ENCODE measurements around the gene TPGS1.

The TPGS1 gene

GRCh38 chr19:496112-496665 lies 11.1 kb upstream of the TPGS1 start, which contains the start of gene MADCAM1:
Gene MADCAM1 (plus strand): TSS chr19:496486. CDS start chr19:496500, 14 bp downstream.
- FAIRE-seq, result no peak

- no peak for FAIRE-seq
Observed at GRCh38 chr19:496986-497385, 10.3 kb upstream of the TPGS1 start.

DNA sequence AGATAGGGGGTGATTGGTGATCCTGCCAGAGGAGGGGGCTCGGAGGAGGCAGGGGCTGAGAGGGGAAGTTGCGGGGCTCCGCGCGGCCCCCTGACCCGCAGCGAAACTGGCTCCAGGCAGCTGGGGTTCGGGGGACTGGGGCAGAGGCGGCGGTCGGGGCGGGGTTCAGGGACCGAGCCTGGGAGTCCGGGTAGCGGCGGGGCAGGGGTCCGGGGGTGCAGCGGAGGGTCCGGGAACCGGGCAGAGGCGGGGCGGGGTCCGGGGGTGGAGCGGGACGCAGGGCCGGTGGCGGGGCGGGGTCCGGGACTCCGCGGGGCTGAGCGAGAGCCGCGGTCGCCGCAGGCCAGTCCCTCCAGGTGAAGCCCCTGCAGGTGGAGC lies 9.8 kb upstream of the TPGS1 start:
- FAIRE-seq, result no peak

GRCh38 chr19:497869-498510 lies 9.3 kb upstream of the TPGS1 start:
- FAIRE-seq, result no peak

GRCh38 chr19:498511-498891 lies 8.8 kb upstream of the TPGS1 start:
- FAIRE-seq, result no peak

GRCh38 chr19:498977-499623 lies 8.2 kb upstream of the TPGS1 start:
- FAIRE-seq, result no peak

DNA sequence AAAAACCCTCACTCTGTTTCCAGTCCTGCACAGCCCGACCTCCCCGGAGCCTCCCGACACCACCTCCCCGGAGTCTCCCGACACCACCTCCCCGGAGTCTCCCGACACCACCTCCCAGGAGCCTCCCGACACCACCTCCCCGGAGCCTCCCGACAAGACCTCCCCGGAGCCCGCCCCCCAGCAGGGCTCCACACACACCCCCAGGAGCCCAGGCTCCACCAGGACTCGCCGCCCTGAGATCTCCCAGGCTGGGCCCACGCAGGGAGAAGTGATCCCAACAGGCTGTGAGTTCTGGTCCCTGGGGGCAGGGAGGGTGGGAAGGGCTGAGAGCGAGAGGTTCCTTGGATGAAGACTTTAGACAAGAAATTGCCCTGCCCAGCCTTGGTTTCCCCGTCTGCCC lies 5.7 kb upstream of the TPGS1 start:
- no peak for FAIRE-seq

DNA sequence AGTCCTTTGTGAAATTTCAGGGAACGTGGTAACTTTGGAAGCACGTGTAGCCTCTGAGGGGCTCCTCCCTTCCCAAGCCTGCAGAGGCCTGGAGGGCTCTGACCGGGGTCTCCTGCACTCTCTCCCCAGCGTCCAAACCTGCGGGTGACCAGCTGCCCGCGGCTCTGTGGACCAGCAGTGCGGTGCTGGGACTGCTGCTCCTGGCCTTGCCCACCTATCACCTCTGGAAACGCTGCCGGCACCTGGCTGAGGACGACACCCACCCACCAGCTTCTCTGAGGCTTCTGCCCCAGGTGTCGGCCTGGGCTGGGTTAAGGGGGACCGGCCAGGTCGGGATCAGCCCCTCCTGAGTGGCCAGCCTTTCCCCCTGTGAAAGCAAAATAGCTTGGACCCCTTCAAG lies 2.7 kb upstream of the TPGS1 start:
- FAIRE-seq, result no peak

GRCh38 chr19:506404-507285 lies 652 bp upstream of the TPGS1 start:
- peak; percentile 97 for FAIRE-seq

DNA sequence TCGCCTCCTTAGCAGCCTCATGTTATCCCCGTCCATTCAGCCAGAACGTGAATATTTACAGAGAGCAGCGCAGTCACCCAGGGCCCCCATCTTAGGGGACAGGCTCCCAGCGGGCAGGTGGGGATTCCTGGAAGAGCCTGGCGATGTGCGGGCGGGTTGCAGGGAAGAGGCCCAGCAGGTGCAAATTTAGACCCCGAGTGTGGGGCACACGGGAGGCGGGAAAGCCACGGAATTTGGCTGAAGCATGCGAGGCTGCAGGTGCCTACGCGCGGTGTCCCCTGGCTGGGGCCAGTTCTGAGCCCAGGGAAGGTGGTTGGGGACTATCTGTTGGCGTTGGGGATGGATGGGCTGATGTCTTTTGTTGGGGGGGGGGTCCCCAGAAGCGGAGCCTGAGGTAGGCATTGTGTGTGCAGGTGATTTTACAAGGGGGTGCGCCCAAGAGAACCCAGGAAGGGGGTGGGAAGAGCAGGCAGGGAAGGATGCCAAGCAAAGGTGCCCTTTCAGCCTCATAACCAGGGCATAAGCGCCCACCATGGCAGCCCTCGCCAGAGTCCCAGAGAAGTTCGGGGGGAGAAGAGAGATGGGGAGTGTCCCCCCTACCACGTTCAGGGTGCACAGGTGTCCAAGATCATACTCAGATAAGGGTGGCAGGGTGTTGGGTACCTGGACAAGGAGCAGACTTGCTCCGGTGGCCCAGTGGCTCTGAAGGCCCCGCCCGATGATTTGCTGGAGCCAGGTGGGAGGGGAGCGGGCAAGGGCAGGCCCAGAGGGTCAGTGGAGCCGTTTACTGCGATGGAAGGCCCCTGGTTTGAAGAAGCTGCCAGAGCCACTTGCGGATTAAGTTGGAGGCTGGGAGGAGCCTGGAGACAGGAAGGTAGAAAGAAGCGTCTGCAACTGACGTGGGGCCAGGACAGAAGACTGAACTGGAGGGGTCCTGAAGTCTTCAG lies 1.2 kb downstream of the TPGS1 start:
- no peak for FAIRE-seq

- no peak for FAIRE-seq
Observed at GRCh38 chr19:510606-511100, 3.4 kb downstream of the TPGS1 start.

DNA sequence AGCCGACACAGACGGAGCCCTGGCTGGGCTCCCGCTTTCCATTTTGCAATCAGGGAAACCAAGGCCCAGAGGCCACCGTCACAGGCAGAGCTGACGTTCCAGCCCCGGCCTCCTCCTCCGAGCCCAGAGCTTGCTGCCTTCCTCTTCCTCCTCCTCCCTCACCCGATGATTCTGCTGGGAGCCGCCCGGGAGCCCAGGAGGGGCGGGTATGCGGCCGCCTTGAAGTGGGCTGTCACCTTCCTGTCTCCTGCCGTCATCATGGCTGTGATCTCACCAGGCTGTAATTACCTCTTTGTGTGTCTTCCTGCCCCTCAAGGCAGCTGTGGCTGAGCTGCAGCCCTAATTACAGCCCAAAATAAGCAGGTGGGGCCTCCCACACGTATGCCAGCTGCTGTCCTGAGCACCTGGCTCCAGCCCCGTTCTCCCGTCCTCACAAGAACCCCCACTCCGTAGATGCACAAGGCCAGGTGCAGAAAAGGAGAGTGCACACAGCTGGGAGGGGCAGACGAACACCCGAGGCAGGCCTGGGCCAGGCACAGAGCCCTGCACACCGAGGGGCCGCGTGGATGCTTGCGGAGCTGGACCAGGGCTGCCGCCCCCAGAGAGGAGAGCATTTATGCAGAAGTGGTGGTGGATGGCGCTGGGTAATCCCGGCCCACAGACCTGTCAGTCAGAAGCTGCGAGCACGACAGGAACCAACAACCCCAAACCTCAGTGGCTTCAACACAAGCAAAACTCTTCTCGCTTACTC lies 4.0 kb downstream of the TPGS1 start:
- FAIRE-seq, result no peak

- no peak for FAIRE-seq
Observed at GRCh38 chr19:512547-513365, 5.5 kb downstream of the TPGS1 start.

GRCh38 chr19:513368-514165 lies 6.3 kb downstream of the TPGS1 start:
- FAIRE-seq, result no peak

GRCh38 chr19:514166-514663 lies 6.9 kb downstream of the TPGS1 start:
- FAIRE-seq, result no peak

- FAIRE-seq, result no peak
Observed at GRCh38 chr19:517721-518597, 10.7 kb downstream of the TPGS1 start.

- no peak for FAIRE-seq
Observed at GRCh38 chr19:518598-519231, 11.4 kb downstream of the TPGS1 start.

GRCh38 chr19:519449-519865 lies 12.2 kb downstream of the TPGS1 start:
- FAIRE-seq, result no peak
